GM19468 (cell line): ENCODE measurements around the gene APBA1.

Experiments
- ATAC-seq: cut with Tn5 transposase; IDR thresholded peaks from one replicate; pipeline ENCODE4 v1.9.1; 2021; ENCODE audit warnings: mild to moderate bottlenecking, moderate library complexity, moderate number of reproducible peaks; ENCODE audit not compliant: unreplicated experiment; ENCODE audit errors: extremely low read depth

Gene APBA1

GRCh38 chr9:69582018-69582417 lies 90.2 kb downstream of the APBA1 start:
- ATAC-seq, result no peak

GRCh38 chr9:69580582-69581214 lies 91.5 kb downstream of the APBA1 start:
- no peak for ATAC-seq

- no peak for ATAC-seq
Measured at GRCh38 chr9:69579760-69580581, 92.2 kb downstream of the APBA1 start.

- no peak for ATAC-seq
Measured at GRCh38 chr9:69579032-69579758, 93.0 kb downstream of the APBA1 start.

GRCh38 chr9:69578026-69578425 lies 94.1 kb downstream of the APBA1 start:
- ATAC-seq, result no peak

- no peak for ATAC-seq
Measured at GRCh38 chr9:69577123-69577522, 95.0 kb downstream of the APBA1 start.

GRCh38 chr9:69574057-69574456 lies 98.1 kb downstream of the APBA1 start:
- ATAC-seq, result no peak

- ATAC-seq, result no peak
Measured at GRCh38 chr9:69573651-69574050, 98.5 kb downstream of the APBA1 start.

- no peak for ATAC-seq
Measured at GRCh38 chr9:69572611-69573010, 99.6 kb downstream of the APBA1 start.

- ATAC-seq, result no peak
Measured at GRCh38 chr9:69571032-69571431, 101.1 kb downstream of the APBA1 start.

- ATAC-seq, result no peak
Measured at GRCh38 chr9:69569738-69570451, 102.3 kb downstream of the APBA1 start.

GRCh38 chr9:69564557-69564956 lies 107.6 kb downstream of the APBA1 start:
- no peak for ATAC-seq

- ATAC-seq, result no peak
Measured at GRCh38 chr9:69559126-69559525, 113.0 kb downstream of the APBA1 start.

- ATAC-seq, result no peak
Measured at GRCh38 chr9:69556707-69557106, 115.5 kb downstream of the APBA1 start.

GRCh38 chr9:69555802-69556201 lies 116.4 kb downstream of the APBA1 start:
- ATAC-seq, result no peak

- no peak for ATAC-seq
Measured at GRCh38 chr9:69554945-69555344, 117.2 kb downstream of the APBA1 start.

- no peak for ATAC-seq
Measured at GRCh38 chr9:69549310-69550202, 122.6 kb downstream of the APBA1 start.

GRCh38 chr9:69548681-69549080 lies 123.5 kb downstream of the APBA1 start:
- no peak for ATAC-seq

- no peak for ATAC-seq
Measured at GRCh38 chr9:69546265-69546664, 125.9 kb downstream of the APBA1 start.
